Loucy (cell line): ENCODE results near the gene SP8.

Experiments used
- H2AFZ ChIP-seq: fragments of 200-600 bp; sonication (generic); 2 replicates; pipeline ENCODE4 v1.6.0; 2016; ENCODE audit warnings: antibody characterized with exemption, mild to moderate bottlenecking, low read length, moderate library complexity
- H3F3A ChIP-seq: fragments of 200-600 bp; 2 replicates; pipeline ENCODE4 v1.6.0; 2016; ENCODE audit warnings: antibody characterized with exemption, low read depth, mild to moderate bottlenecking
- H3K27me3 ChIP-seq: fragments of 200-600 bp; sonication (generic); 2 replicates; pipeline ENCODE4 v1.6.1; 2014; ENCODE audit warnings: low read length, mild to moderate bottlenecking; ENCODE audit not compliant: insufficient read depth, poor library complexity, severe bottlenecking
- H3K36me3 ChIP-seq: fragments of 200-600 bp; sonication (generic); 2 replicates; pipeline ENCODE4 v1.6.1; 2016; ENCODE audit warnings: low read length; ENCODE audit not compliant: insufficient read depth
- H3K4me1 ChIP-seq: fragments of 200-600 bp; sonication (generic); 2 replicates; pipeline ENCODE4 v1.5.1; 2014; ENCODE audit warnings: low read length, mild to moderate bottlenecking; ENCODE audit not compliant: insufficient read depth, poor library complexity, severe bottlenecking
- H3K4me2 ChIP-seq: fragments of 200-600 bp; sonication (generic); 2 replicates; pipeline ENCODE4 v1.6.0; 2014; ENCODE audit warnings: antibody characterized with exemption, low read length, low read depth, mild to moderate bottlenecking; ENCODE audit not compliant: poor library complexity, severe bottlenecking
- H3K4me3 ChIP-seq: fragments of 200-600 bp; sonication (generic); 2 replicates; pipeline ENCODE4 v1.5.1; 2014; ENCODE audit warnings: low read length, mild to moderate bottlenecking, mixed read lengths; ENCODE audit not compliant: poor library complexity, severe bottlenecking
- H3K79me2 ChIP-seq: fragments of 200-600 bp; sonication (generic); 2 replicates; pipeline ENCODE4 v1.6.1; 2014; ENCODE audit warnings: low read length; ENCODE audit not compliant: insufficient read depth
- H3K9ac ChIP-seq: fragments of 200-600 bp; sonication (generic); 2 replicates; pipeline ENCODE4 v1.6.0; 2014; ENCODE audit warnings: mild to moderate bottlenecking, low read depth, low read length, moderate library complexity; ENCODE audit not compliant: poor library complexity, severe bottlenecking
- H3K9me2 ChIP-seq: fragments of 200-600 bp; sonication (generic); replicated peaks from 2 replicates; pipeline ENCODE4 v1.6.1; 2016; ENCODE audit warnings: low read depth, low read length, mixed read lengths
- H3K9me3 ChIP-seq: fragments of 200-600 bp; sonication (generic); 2 replicates; pipeline ENCODE4 v1.6.1; 2014; ENCODE audit warnings: mild to moderate bottlenecking, antibody characterized with exemption, low read length, low read depth; ENCODE audit not compliant: insufficient read depth
- H4K20me1 ChIP-seq: fragments of 200-600 bp; sonication (generic); 2 replicates; pipeline ENCODE4 v1.6.0; 2014; ENCODE audit warnings: antibody characterized with exemption, low read length, mild to moderate bottlenecking; ENCODE audit not compliant: insufficient read depth, poor library complexity, severe bottlenecking
- EZH2phosphoT487 ChIP-seq: fragments of 200-600 bp; IDR thresholded peaks from 2 replicates; pipeline ENCODE4 v1.6.1; 2018; ENCODE audit warnings: antibody characterized with exemption, mild to moderate bottlenecking, moderate library complexity, borderline replicate concordance
- TF ChIP-seq, protein P1 (sequence below): fragments of 200-600 bp; sonication (generic); conservative IDR thresholded peaks from 2 replicates; pipeline ENCODE4 v1.5.1; 2014; ENCODE audit warnings: mild to moderate bottlenecking, antibody characterized with exemption, low read length

SP8 gene

DNA sequence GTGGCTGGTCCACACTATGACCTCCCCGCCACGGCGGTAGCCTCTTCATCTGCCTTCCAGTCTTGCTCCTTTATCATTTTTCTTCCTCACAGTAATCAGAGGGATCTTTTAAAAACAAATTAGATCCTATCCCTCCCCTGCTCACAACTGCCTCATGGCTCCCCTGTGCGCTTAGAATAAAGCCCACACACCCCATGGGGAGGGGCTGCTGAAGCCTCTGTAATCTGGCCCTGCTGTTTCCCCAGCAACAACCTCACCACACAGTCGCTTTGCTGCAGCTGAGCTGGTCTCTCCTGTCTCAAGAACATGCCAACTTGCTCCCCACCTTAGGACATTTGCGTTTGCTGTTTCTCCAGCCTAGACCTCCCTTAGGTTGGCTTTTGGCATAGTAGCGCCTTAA is 41.0 kb downstream of the SP8 start:
- Histone ChIP-seq H3F3A (no peaks in the 10 kb centered on the region), H3K4me2 (no peak overlapping the region), H2AFZ (no peak overlapping the region), H3K79me2 (no peaks in the 10 kb centered on the region), H3K4me3 (no peak overlapping the region), H3K4me1 (peaks cover 49% of the 10 kb centered on the region), H3K9me3 (no peaks in the 10 kb centered on the region), H3K9me2 (no peaks in the 10 kb centered on the region), H3K9ac (no peak overlapping the region), H3K27me3 (no peaks in the 10 kb centered on the region), H3K36me3 (no peaks in the 10 kb centered on the region), H4K20me1 (no peaks in the 10 kb centered on the region)
- TF ChIP-seq, protein P1, sequence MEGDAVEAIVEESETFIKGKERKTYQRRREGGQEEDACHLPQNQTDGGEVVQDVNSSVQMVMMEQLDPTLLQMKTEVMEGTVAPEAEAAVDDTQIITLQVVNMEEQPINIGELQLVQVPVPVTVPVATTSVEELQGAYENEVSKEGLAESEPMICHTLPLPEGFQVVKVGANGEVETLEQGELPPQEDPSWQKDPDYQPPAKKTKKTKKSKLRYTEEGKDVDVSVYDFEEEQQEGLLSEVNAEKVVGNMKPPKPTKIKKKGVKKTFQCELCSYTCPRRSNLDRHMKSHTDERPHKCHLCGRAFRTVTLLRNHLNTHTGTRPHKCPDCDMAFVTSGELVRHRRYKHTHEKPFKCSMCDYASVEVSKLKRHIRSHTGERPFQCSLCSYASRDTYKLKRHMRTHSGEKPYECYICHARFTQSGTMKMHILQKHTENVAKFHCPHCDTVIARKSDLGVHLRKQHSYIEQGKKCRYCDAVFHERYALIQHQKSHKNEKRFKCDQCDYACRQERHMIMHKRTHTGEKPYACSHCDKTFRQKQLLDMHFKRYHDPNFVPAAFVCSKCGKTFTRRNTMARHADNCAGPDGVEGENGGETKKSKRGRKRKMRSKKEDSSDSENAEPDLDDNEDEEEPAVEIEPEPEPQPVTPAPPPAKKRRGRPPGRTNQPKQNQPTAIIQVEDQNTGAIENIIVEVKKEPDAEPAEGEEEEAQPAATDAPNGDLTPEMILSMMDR = no peak
- TF ChIP-seq EZH2phosphoT487 = no peak

DNA sequence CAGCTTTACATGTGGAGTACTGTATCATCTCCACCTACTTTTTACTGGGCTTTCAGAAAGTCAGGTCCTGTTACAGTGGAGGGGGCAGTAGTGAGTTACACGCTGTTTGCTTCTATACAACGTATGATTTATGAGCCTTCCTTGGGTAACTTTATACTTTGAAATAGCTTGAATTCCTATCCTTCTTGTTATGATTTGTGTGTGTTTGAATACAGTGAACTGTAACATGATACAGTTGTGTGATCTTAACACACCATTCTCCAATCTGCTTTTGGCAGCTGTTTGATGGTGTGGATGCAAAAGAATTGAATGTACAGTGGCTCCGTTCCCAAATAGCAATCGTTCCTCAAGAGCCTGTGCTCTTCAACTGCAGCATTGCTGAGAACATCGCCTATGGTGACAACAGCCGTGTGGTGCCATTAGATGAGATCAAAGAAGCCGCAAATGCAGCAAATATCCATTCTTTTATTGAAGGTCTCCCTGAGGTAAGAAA is 41.7 kb downstream of the SP8 start:
- Histone ChIP-seq H3K9ac (no peak overlapping the region), H3K4me2 (no peak overlapping the region), H3F3A (no peaks in the 10 kb centered on the region), H3K27me3 (no peaks in the 10 kb centered on the region), H3K9me3 (no peaks in the 10 kb centered on the region), H4K20me1 (no peaks in the 10 kb centered on the region), H3K36me3 (no peaks in the 10 kb centered on the region), H3K9me2 (no peaks in the 10 kb centered on the region), H3K4me3 (no peak overlapping the region), H3K79me2 (no peaks in the 10 kb centered on the region), H3K4me1 (peaks cover 49% of the 10 kb centered on the region), H2AFZ (no peak overlapping the region)
- TF ChIP-seq EZH2phosphoT487 = no peak
- TF ChIP-seq, protein P1 = peak; percentile 66

DNA sequence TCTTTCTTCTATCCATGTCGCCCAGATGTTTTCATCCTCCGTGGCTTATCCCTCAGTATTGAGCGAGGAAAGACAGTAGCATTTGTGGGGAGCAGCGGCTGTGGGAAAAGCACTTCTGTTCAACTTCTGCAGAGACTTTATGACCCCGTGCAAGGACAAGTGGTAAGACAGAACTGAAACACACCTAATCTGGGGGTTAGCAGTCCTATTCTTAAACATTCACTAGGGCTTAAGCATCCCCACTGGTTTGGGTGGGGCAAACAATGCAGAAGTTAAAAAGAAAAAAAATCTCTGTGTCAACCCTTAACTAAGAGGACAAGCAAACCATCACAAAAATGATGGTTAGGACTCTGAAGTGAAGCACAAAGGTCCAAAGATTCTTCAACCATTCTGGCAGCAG is 43.8 kb downstream of the SP8 start:
- no peaks in the 10 kb centered on the region for H3K9me2 ChIP-seq
- H3K4me1 ChIP-seq = peaks cover 49% of the 10 kb centered on the region
- H3K36me3 ChIP-seq = no peaks in the 10 kb centered on the region
- H3K79me2 ChIP-seq = no peaks in the 10 kb centered on the region
- peak overlapping the region; percentile 6; the same call in 1 of the 2 replicates for H2AFZ ChIP-seq
- peak overlapping the region; percentile 62 for H3K4me3 ChIP-seq
- H3K9ac ChIP-seq = peak overlapping the region; percentile 22
- no peaks in the 10 kb centered on the region for H3F3A ChIP-seq
- no peaks in the 10 kb centered on the region for H4K20me1 ChIP-seq
- no peak for TF ChIP-seq EZH2phosphoT487
- TF ChIP-seq, protein P1 = no peak
- H3K9me3 ChIP-seq = no peaks in the 10 kb centered on the region
- H3K27me3 ChIP-seq = no peaks in the 10 kb centered on the region
- H3K4me2 ChIP-seq = peak overlapping the region; percentile 68
